GM19043 (cell line): ENCODE results near the gene OTX2.

Source experiments
- ATAC-seq: cut with Tn5 transposase; IDR thresholded peaks from one replicate; pipeline ENCODE4 v1.9.1; 2021; ENCODE audit warnings: low read depth; ENCODE audit not compliant: unreplicated experiment

The OTX2 gene

DNA sequence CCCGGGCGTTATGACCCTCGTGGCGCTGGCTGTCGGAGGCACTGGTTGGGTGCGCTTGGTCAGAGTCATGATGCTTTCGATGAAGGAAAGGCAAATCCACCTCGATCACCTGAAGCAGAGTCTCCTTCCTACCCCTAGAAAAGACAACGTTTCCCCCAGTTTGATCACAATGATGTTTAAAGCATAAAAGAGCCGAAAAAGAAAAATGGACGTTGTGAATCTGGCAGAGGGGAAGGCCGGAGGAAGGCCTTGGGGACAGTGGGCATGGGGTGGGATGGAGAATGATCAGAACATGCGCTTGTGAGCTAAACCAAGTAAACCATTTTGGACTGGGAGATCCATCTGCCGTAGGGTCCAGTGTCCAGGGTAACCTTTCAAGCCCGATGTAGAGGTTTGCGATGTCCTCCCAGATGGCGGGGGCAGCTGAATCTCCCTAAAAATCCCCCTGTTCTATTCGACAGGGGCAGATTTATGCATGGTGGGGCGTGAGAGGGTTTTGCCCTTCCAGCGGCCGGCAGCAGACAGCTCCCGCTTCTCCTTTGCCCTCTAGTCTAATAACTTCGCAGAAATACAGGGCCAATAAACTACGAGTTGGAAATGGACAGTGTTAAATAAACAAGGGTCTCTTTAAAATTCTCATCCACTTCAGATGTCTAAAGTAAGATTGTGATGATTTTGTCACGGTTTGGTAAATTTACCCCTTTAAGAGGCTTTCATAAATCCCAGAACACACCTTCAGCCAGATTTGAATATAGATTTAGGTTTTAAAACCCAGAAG is 2.3 kb upstream of the OTX2 start:
- no peak for ATAC-seq

DNA sequence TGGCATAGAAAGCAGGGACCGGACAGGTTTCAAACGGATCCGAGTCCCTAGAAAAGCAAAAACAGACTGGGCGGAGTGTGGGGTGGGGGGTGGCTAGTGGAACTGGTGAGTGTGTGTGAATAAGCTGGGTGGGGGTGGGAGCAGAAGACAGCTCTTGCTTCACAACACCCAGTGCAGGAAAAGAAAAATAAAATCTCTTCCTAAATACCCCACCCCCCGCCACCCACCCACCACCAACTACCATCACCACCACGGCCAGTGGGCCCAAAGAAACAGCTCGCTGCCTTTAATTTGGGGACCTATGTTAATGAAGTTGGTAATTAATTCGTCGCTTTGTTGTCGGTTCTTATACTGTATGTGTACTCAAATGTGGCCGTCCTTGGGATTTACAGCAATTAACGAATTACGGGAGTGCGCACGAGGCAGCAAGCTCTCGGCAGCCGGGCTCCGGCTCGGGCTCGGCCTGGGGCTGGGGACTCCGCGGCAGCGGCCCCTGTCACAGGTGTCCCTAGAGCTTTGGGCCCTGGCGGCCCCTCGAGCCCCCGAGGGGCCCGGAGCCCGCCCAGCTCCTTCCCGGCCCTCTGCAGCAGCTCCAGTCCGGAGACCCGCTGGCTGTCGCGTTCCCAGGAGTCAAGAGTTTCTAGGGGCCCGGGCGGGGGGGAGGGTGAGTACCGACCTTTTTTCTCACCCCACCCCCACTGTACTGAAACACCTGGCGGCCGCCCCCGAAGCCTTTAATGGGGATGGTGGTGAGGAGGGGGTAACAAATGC is 1.5 kb upstream of the OTX2 start:
- ATAC-seq: no peak

DNA sequence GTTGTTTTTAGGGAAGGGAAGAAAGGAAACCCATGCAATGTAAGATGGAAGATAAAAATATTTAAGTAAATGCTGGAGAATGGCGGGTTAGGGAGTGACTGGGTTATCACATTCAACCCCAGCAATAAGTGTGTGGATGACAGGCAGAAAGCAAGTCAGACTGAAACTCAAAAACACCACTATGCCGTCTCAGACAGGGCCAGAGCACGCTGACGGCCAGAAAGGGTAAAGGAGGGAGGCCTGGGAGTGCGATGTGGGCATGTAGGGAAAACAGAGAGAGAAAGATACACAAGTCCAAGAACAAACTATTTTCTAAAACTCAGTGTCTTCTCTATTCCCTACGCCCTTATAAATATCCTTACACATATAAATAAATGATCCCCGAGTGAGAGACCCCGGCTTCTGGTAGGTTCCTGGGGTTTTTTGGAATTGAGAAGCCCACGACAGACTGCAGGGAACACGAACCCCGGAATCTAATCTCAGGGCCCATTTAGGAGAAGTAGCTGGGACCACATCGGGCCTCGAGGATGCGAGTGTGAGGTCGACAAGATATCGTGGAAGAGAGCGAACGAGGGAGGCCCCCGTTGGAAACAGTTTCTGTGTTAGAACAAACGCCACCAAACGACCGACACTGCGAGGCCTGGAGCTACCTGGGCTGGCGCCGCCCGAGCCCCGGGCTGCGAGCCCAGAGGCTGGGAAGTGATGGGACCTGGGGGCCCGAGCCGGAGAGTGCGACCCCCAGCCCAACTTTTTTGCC is 735 bp upstream of the OTX2 start:
- ATAC-seq: no peak

- no peak for ATAC-seq
Observed at GRCh38 chr14:56809270-56810146, 771 bp downstream of the OTX2 start.

DNA sequence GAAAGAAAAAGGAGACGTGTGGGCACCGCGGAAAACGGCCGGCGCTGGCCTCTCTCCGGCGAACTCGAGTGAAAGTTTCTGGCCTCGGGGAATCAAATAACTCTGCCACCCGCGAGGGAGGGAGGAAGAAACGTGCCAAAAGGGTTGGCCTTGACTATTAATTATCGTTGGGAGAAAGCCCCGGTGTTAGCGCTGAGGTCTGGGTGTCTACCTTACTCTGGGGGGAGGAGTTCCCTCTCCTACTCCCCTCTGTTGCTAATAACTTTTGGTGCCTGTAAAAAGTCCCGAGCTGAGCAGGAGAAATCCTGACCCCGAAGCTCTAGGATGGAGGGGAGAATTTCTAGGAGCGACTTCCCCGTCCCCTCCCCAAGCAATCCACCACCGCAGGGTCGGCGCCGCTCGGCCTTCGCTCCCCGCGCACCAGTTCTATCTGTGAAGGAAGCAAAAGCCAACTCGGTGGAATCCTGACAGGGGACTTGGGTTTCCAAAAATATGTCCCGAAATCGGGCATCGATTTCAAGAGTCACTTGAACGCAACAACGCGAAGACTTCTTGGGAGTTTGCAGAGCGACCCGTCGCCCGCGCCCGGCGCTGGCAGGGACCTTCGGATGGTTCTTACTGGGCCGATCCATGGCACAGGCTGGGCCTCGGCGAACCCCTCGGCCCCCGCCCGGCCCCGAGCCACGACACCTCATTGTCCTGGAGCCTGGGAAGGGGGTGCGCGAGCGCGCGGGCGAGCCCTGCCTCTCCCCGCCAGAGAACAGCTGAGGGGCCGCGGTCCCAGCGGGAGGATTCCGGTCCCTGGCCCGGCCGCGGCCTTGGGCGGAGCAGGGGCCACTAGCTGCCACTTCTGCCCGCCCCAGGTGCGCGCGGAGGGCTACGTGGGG is 1.7 kb downstream of the OTX2 start:
- no peak for ATAC-seq

- ATAC-seq: no peak
Observed at GRCh38 chr14:56808110-56808382, 2.2 kb downstream of the OTX2 start.

DNA sequence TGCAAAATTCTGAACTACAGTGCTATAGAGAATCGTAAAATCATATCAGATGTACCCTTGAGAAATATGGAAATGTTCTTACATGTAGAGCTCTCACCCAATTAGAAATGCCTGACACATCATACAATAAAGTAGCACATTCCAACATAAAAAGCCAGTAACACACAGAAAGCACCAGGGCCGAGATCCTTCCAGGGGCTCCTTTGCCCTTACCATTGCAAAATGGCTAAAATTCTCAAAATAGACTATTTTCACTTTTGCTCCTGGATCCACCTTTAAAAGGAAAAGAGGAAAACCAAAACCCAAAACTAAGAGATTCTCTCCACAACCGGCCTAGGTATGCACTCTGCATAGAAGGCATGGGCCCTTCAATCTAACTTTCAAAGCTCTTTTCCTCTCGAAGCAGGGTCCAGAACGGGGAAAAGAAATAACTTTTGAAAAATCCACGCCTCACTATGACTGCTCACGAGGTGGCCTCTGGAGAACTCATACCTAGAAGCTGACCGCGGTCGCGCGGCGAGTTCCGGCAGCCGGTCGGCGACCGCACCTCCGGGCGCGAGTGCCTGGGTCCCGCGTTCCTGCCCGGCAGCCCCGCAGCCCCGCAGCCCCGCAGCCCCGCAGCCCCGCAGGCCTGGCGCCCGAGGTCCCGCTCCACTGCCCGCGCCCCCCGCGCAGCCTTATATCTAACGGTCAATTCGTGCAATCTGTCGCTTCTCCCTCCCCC is 2.7 kb downstream of the OTX2 start:
- no peak for ATAC-seq

DNA sequence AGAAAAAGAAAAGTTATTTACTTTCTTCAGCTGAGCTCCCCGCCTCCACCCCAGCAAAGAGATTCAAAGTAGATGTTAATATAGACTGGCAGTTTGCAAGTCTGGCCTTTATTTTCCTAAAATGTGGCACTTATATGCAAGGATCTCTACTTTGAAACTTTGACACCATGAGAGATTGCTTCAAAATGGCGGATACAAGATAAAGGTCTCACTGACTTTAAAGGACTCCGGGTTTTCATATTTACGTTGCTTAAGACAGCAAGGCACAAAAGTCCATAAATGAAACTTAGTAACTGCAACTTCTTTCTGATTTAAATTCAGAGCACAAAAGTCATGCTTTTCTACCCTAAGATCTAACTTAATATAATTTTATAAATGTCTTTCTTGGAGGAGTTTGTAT is 3.5 kb downstream of the OTX2 start:
- no peak for ATAC-seq

GRCh38 chr14:56805992-56806727 is 4.1 kb downstream of the OTX2 start:
- no peak for ATAC-seq

GRCh38 chr14:56805201-56805991 is 4.9 kb downstream of the OTX2 start:
- no peak for ATAC-seq

GRCh38 chr14:56803816-56804535 is 6.3 kb downstream of the OTX2 start:
- ATAC-seq: no peak

DNA sequence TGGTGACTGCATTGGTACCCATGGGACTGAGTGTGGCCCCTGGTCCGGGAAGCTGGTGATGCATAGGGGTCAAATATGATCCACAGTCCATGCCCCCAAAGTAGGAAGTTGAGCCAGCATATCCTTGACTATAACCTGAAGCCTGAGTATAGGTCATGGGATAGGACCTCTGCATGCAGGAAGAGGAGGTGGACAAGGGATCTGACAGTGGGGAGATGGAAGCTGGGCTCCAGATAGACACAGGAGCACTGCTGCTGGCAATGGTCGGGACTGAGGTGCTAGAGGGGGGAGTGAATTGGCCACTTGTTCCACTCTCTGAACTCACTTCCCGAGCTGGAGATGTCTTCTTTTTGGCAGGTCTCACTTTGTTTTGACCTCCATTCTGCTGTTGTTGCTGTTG is 8.4 kb downstream of the OTX2 start:
- no peak for ATAC-seq

DNA sequence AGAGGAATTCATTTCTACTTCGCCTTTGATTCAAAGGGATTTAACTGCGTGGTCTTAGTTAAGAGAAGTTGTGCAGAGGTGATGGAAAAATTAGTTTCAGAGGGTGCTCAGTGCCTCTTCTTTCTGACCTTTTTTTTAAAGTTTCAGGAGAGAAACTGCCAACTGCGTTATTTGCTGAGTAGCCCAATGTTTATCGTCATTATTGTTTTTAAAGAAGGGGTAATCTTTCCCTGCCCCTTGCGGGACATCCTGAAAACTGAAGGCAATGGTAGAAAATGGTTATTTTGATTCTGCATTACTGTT is 11.0 kb downstream of the OTX2 start:
- ATAC-seq: no peak

- no peak for ATAC-seq
Observed at GRCh38 chr14:56798447-56799342, 11.6 kb downstream of the OTX2 start.

DNA sequence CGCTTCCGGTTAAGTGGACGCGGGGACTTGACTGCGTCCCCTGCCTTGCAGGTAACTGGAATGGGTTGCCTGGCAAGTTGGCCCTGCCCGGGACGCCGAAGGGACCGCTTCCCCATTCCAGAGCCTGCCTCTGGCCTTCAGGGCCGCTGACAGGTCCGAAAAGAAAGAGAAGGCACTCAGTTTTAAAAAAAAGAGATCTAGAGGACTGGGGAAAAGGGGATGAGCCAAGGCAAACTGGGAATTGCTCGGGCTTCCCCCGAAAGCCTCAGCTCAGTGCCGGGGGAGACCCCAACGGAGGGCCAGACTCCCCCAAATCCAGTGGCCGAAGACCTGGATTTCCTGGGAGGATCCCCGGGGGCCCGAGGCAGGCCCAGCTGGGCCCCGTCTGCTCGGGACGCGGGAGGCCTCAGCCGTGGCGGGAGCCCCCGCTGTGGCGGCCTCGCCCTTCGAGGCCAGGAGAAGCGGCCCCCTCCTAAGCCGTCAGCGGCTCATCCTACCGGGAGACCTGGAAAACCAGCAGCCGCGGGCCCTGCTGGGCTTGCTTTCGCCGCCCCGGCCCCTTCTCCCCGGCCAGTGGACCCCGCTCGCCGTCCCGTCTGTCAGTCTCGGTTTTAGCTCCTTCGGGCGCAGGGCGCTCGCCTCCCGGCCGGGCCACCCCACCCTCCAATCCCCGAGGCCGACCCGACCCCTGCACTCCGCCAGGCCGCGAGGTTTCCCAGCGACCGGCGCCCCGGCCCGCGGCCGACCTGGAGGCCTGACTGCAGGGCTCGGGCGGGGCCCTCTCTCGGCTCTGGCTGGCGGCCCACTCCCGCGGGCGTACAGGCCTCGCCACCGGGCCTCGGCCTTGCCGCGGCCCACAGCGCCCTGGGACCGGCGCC is 12.5 kb downstream of the OTX2 start:
- no peak for ATAC-seq
